ENCODE results near the gene TMEM125.

DNA sequence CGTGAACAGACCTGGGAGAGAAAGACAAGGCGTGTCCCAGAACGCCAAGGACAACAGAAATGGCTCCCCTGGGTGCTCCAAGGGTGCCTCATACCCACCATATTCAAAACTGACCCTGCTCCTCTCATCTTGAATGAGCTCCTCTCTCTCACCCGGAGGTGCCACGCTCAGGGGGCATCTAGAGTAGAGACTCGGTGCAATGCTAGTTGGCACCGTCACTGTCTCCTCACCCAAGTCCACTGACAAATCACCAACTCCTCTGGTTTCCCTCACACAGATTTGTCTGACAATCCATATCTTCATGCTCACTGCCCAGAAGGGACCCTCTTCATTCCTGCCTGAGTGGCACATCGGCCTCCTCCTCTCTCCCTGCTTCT lies 5.0 kb downstream of the TMEM125 start:
- TF ChIP-seq EZH2 (IDR thresholded peaks at IDR 0.05) = no peak
- no peak for TF ChIP-seq POLR2AphosphoS5 (IDR thresholded peaks at IDR 0.05; ENCODE audit: borderline replicate concordance, low read depth, low read length)

Data from SK-N-MC (cell line).